Measurements from ENCODE around the gene DDX52. TPM values are rescaled to one million over a fixed set of nuclear protein-coding genes. Genes with fewer than 3 reads are reported as not detected.
A peak's percentile ranks its signal among the peaks of the same experiment; 100 is the strongest.

The DDX52 gene
- total RNA-seq, 1 experiment from 2014 or later = 34.0 TPM

- DNase-seq (ENCODE audit: low read depth, low spot score) = no peak
- in situ Hi-C loops (cut with HindIII; ENCODE audit: low pct_unique_long_range_greater_than_20kb, low sequenced_read_pairs) = no loop called here
Observed at GRCh38 chr17:37607637-37608331, 35.5 kb downstream of the DDX52 start.

DNA sequence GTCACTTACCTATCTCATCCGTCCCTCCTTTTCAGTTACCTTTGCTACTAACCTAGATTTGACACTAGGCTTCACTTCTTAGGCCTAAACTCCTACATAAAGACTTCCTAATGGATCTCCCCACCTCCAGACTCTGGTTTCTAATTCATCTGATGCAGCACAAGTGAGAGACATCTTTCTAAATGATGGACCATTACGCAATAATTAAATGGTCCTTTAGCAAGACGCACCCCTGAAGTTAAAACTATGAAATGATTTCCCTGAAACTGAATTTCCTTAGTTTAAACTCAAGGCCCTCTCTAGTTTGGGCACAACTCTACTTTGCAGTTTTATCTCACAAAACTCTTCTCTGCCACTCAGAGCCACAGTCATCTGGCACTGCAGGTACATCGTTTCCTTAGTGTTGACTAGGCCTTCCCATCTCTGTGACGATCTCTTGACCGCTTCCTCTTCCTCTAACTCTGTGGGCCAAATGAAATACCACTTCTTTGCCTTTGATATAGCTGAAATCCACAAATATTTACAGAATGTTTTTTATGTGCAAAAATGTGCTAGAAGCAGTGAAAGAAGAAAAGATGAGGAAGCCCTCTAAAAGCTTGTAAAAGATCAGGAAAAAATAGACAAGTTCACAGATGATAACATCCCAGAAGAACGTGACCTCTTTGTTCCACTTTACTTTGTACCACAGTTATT is 37.3 kb downstream of the DDX52 start:
- no peak for DNase-seq (ENCODE audit: low read depth, low spot score)
- in situ Hi-C loops (cut with HindIII; ENCODE audit: low pct_unique_long_range_greater_than_20kb, low sequenced_read_pairs) = no loop called here

DNA sequence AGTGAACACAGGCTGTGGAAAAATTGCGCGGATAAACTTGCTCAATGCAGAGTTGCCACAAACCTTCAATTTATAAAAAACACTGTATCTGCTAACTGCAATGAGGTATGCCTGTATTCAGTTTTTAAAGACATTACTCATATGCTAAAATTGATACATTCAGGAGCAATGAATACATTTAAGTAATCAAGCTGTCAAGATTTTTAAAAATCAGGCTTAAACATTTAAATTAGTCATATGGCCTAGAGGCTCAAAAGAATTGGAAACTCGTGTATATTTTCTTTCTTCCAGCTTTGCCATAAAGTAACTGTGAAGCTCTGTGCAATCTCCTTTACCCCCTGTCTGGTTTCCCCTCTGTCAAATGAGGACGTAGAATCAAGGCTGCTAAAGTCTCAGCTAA is 38.2 kb downstream of the DDX52 start:
- DNase-seq (ENCODE audit: low read depth, low spot score) = no peak
- in situ Hi-C loops (cut with HindIII; ENCODE audit: low pct_unique_long_range_greater_than_20kb, low sequenced_read_pairs) = no loop called here

DNA sequence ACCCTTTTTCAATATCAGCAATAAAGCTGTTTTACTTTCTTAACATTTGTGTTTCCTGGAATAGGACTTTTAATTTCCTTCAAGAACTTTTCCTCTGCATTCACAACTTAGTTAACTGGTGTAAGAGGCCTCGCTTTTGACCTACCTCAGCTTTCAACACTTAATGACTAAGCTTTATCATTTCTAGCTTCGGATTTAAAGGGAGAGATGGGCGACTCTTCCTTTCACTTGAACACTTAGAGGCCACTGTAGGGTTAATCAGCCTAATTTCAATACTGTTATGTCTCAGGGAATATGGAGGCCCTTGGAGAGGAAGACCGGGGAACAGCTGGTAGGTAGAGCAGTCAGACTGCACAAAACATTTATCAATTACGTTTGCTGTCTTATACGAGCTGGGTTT is 38.7 kb downstream of the DDX52 start:
- DNase-seq (ENCODE audit: low read depth, low spot score) = no peak
- in situ Hi-C loops (cut with HindIII; ENCODE audit: low pct_unique_long_range_greater_than_20kb, low sequenced_read_pairs) = no loop called here

- in situ Hi-C loops (cut with HindIII; ENCODE audit: low pct_unique_long_range_greater_than_20kb, low sequenced_read_pairs) = no loop called here
- DNase-seq (ENCODE audit: low read depth, low spot score) = no peak
Observed at GRCh38 chr17:37598145-37598544, 45.1 kb downstream of the DDX52 start.

- in situ Hi-C loops (cut with HindIII; ENCODE audit: low pct_unique_long_range_greater_than_20kb, low sequenced_read_pairs) = no loop called here
- no peak for DNase-seq (ENCODE audit: low read depth, low spot score)
Observed at GRCh38 chr17:37592291-37592690, 51.0 kb downstream of the DDX52 start.

DNA sequence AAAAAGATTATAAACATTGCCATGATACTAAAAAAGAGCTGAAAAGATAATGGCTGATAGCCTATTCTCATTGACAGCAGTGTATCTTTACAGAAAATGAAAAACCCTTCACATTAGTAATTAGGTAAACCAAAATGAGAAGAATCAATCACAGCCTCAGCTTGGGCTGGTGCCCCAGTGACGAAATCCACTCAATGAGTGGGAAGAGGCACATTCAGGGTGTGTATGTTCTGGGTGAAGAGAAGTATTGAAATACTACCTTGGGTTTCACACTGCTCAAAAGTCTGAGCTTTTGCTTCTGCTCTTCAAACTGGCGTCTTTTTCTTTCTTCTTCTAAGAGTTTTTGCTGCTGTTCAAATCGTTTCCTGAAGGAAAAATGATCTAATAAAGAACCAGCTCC is 58.2 kb downstream of the DDX52 start:
- DNase-seq (ENCODE audit: low read depth, low spot score) = no peak
- in situ Hi-C loops (cut with HindIII; ENCODE audit: low pct_unique_long_range_greater_than_20kb, low sequenced_read_pairs) = no loop called here

DNA sequence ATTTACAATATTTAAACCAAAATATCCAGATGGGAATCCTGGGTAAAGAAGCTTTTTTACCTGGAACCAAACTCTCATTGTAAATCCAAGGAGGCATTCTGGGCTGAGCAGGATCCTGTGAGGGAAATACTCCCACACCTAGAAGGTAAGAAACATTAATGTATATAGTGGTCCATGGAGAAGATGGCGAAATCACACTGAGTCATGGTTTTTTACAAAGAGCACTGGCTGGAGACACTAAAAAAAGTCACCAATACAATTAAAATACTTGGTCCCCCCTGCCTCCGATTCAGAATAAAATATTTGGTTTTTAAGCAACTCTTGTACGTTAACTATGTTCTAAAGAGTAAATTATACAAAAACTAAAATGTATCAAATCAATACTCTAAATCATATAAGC is 67.0 kb downstream of the DDX52 start:
- no peak for DNase-seq (ENCODE audit: low read depth, low spot score)
- in situ Hi-C loops (cut with HindIII; ENCODE audit: low pct_unique_long_range_greater_than_20kb, low sequenced_read_pairs) = no loop called here

DNA sequence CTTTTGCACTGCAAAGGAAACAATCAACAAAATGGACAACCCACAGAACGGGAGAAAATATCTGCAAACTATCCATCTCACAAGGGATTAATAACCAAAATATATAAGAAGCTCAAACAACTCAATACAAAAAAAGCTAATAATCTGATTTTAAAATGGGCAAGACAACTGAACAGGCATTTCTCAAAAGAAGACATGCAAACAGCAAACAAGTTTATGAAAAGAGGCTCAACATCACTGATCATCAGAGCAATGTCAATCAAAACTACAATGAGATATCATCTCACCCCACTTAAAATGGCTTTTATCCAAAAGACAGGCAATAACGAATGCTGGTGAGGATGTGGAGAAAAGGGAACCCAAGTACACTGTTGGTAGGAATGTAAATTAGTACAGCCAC is 68.8 kb downstream of the DDX52 start:
- DNase-seq (ENCODE audit: low read depth, low spot score) = no peak
- in situ Hi-C loops (cut with HindIII; ENCODE audit: low pct_unique_long_range_greater_than_20kb, low sequenced_read_pairs) = no loop called here

GRCh38 chr17:37571674-37572073 is 71.6 kb downstream of the DDX52 start:
- DNase-seq (ENCODE audit: low read depth, low spot score) = no peak
- in situ Hi-C loops (cut with HindIII; ENCODE audit: low pct_unique_long_range_greater_than_20kb, low sequenced_read_pairs) = no loop called here

- in situ Hi-C loops (cut with HindIII; ENCODE audit: low pct_unique_long_range_greater_than_20kb, low sequenced_read_pairs) = no loop called here
- DNase-seq (ENCODE audit: low read depth, low spot score) = peak; percentile 79
Observed at GRCh38 chr17:37570527-37571093, 72.6 kb downstream of the DDX52 start.

DNA sequence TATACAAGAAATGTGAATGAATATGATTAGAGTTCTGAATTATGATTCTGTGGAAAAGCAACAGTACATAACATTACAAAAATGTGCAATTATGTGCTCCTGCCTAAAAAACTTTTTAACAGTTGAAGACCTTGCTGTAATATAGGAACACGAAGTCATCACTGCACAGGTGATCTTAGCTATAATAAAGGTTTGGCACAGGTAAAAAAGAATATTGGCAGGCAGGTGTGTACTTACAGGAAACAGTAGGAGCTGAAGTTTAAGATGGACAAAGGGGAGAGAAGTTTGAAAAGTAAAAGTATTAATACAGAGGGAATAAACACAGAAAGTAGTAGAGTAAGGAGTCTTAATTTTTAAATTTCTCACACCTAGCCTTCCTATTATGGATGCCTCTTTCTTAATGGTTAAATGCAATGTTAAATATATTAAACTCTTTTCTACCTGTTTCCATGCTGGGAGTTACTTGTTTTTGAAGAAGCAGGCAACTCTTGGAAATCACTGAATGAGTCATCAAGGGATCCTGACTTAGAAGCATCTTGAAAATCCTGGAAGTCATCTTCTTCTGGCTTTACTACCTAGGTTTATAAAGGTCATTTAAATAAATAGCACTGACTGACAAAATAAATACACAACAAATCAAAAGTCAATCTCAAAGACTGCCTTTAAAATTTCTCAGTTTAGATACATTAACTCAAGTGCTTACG is 74.7 kb downstream of the DDX52 start:
- in situ Hi-C loops (cut with HindIII; ENCODE audit: low pct_unique_long_range_greater_than_20kb, low sequenced_read_pairs) = no loop called here
- DNase-seq (ENCODE audit: low read depth, low spot score) = no peak

GRCh38 chr17:37567538-37567937 is 75.7 kb downstream of the DDX52 start:
- DNase-seq (ENCODE audit: low read depth, low spot score) = no peak
- in situ Hi-C loops (cut with HindIII; ENCODE audit: low pct_unique_long_range_greater_than_20kb, low sequenced_read_pairs) = no loop called here

GRCh38 chr17:37567137-37567536 is 76.1 kb downstream of the DDX52 start:
- no peak for DNase-seq (ENCODE audit: low read depth, low spot score)
- in situ Hi-C loops (cut with HindIII; ENCODE audit: low pct_unique_long_range_greater_than_20kb, low sequenced_read_pairs) = no loop called here

GRCh38 chr17:37564252-37564651 is 79.0 kb downstream of the DDX52 start:
- in situ Hi-C loops (cut with HindIII; ENCODE audit: low pct_unique_long_range_greater_than_20kb, low sequenced_read_pairs) = no loop called here
- no peak for DNase-seq (ENCODE audit: low read depth, low spot score)

DNA sequence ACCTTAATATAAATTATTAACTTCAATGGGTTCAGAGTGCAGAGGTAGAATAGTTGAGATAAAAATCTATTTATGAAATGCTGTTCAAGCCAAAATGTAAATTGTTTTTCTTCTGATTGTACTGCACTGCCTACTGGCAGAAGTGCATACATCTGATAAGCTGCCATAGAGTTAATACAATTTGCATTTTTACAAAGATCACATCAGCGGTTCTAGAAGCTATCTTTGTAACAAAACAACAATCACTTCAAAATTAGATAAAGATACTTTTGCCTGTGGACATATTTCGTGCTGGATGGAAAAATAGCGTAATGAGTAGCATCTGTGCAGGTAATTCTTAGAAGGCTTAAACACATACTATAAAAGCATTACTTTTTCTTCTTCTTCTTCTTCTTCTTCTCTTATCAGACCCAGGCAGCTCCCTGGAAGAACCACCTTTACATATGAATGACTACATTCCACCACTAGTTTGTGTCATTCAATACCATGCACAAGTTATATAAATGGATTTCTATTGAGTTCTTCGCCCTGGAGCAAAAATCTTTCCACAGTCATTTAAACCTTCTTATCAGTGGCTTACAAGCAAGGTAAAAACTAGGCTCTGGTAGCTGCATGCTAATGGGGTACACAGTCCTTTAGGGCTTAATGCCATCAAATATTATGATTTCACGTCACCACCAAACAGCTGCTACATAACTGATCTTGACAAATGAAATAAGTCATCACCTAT is 81.1 kb downstream of the DDX52 start:
- no peak for DNase-seq (ENCODE audit: low read depth, low spot score)
- in situ Hi-C loops (cut with HindIII; ENCODE audit: low pct_unique_long_range_greater_than_20kb, low sequenced_read_pairs) = no loop called here

Measured in SK-MEL-5 (cell line).